Activated T-helper 1 cell treated with anti-CD3 and anti-CD28 coated beads, Interleukin-12 subunit alpha, Interleukin-12 subunit beta, Interleukin-2, Interleukin-4 antibody, amounts not matched to agents 30 ng/mL and 10 ng/mL and 1 ng/mL, durations not matched to agents 14 hours and 24 hours and 36 hours (primary cell): ENCODE results near the gene OR2AP1. TPM values are rescaled to one million over a fixed set of nuclear protein-coding genes. Genes with fewer than 3 reads are reported as not detected.
"Not testable (repeated sequence)": the region's sequence is repeated elsewhere in the genome, so short reads cannot be mapped to it uniquely, and the experiment has no call there.

Experiments used
- DNase-seq: peaks from one replicate; pipeline ENCODE4 v3.0.0; 2021; ENCODE audit warnings: low spot score
- H3K27ac Mint-ChIP-seq: one replicate; pipeline ENCODE4 v1.8.0; 2021; ENCODE audit warnings: mild to moderate bottlenecking, mixed read lengths
- H3K27me3 Mint-ChIP-seq: one replicate; pipeline ENCODE4 v1.8.0; 2022; ENCODE audit warnings: mild to moderate bottlenecking, moderate library complexity, mixed read lengths; ENCODE audit not compliant: insufficient read depth
- H3K36me3 Mint-ChIP-seq: one replicate; pipeline ENCODE4 v1.8.0; 2021; ENCODE audit warnings: low read depth, mixed read lengths
- H3K4me1 Mint-ChIP-seq: one replicate; pipeline ENCODE4 v1.8.0; 2021; ENCODE audit warnings: low read depth, mixed read lengths
- H3K4me3 Mint-ChIP-seq: one replicate; pipeline ENCODE4 v1.8.0; 2021; ENCODE audit warnings: mild to moderate bottlenecking, moderate library complexity, mixed read lengths
- H3K9me3 Mint-ChIP-seq: one replicate; pipeline ENCODE4 v1.8.0; 2021; ENCODE audit warnings: mixed read lengths
- intact Hi-C: fragments of 100-400 bp; cut with micrococcal nuclease; formaldehyde crosslinking; loops from one replicate; pipeline ENCODE4 v1.15.1; 2024
- total RNA-seq: library from RNA; stranded (reverse); gene quantifications from 2 replicates; pipeline ENCODE4 v1.2.3, GENCODE V29; 2022

OR2AP1 gene
- not detected in 2 replicates for total RNA-seq

GRCh38 chr12:55572168-55572567 lies at the start of gene OR2AP1:
Gene OR2AP1 (plus strand): TSS chr12:55572468. CDS start chr12:55574415, 1,947 bp downstream.
- H3K27me3 Mint-ChIP-seq: no peaks in the 10 kb centered on the region
- H3K36me3 Mint-ChIP-seq: no peaks in the 10 kb centered on the region
- no peak within 1 kb of the TSS for H3K27ac Mint-ChIP-seq
- no peaks in the 10 kb centered on the region for H3K4me1 Mint-ChIP-seq
- no peak within 1 kb of the TSS for H3K4me3 Mint-ChIP-seq
- intact Hi-C loops: no loop called here
- peaks cover 32% of the 10 kb centered on the region for H3K9me3 Mint-ChIP-seq
- DNase-seq: no peak

DNA sequence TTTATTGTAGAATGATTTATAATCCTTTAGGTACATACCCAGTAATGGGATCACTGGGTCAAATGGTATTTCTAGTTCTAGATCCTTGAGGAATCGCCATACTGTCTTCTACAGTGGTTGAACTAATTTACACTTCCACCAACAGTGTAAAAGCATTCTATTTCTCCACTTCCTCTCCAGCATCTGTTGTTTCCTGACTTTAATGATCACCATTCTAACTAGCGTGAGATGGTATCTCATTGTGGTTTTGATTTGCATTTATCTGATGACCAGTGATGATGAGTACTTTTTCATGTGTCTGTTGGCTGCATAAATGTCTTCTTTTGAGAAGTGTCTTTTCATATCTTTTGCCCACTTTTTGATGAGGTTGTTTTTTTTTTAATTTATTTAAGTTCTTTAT lies 24.0 kb upstream of the OR2AP1 start:
- H3K4me1 Mint-ChIP-seq, H3K27ac Mint-ChIP-seq, H3K4me3 Mint-ChIP-seq, DNase-seq, H3K27me3 Mint-ChIP-seq, intact Hi-C loops, H3K36me3 Mint-ChIP-seq, H3K9me3 Mint-ChIP-seq: not testable (repeated sequence)

DNA sequence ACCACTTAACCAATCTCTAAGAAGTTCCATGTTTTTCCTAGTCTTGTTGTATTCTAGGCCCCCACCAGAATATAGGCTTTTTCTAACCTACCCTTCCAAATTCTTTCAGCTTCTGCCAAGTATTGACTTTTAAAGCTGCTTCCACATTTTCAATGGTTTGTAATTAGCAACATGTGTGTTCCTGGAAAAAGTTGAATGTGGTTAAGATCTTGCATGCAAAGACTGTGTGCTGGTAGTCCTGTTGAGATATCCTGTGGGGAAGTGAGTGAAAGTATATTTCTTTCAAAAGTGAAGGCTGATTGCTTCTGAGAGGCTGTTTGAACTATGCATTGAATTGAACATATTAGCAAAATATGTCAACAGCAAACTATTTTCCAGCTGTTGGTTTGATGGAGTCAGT lies 23.5 kb upstream of the OR2AP1 start:
- H3K36me3 Mint-ChIP-seq: no peaks in the 10 kb centered on the region
- H3K4me3 Mint-ChIP-seq: no peak overlapping the region
- no peaks in the 10 kb centered on the region for H3K9me3 Mint-ChIP-seq
- intact Hi-C loops: no loop called here
- no peak for DNase-seq
- no peak overlapping the region for H3K27ac Mint-ChIP-seq
- H3K4me1 Mint-ChIP-seq: no peaks in the 10 kb centered on the region
- no peaks in the 10 kb centered on the region for H3K27me3 Mint-ChIP-seq

DNA sequence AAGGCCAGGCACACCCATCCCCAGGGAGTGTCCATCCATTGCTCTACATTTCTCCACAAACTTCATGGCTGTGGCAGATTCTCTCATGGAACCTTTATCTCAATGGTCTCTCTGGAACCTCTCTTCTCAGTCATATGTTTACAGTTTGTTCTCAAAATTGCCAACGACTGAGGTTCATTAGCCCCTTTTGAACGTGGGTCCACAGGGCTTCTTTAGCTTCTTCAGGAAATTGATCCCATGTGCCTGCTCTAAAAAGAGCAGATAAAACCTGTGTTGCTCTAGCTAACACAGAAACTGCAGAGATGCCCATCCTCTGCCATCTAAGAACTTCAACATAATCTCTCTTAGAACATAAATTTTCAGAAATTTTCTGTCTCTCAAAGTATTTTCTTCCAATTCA lies 23.0 kb upstream of the OR2AP1 start, which contains the start of gene OR6C4:
TSS of gene OR6C4 (plus strand) at position 301 of the 400 bp plus-strand sequence. CDS start 1,625 bp downstream, outside the sequence.
- no peaks in the 10 kb centered on the region for H3K4me1 Mint-ChIP-seq
- H3K27me3 Mint-ChIP-seq: no peaks in the 10 kb centered on the region
- intact Hi-C loops: no loop called here
- H3K9me3 Mint-ChIP-seq: no peaks in the 10 kb centered on the region
- DNase-seq: no peak
- H3K27ac Mint-ChIP-seq: no peak within 1 kb of the TSS
- H3K4me3 Mint-ChIP-seq: no peak within 1 kb of the TSS
- no peaks in the 10 kb centered on the region for H3K36me3 Mint-ChIP-seq

GRCh38 chr12:55554296-55554695 lies 18.0 kb upstream of the OR2AP1 start:
- Mint-ChIP-seq H3K4me3 (no peak overlapping the region), H3K27me3 (no peaks in the 10 kb centered on the region), H3K36me3 (no peaks in the 10 kb centered on the region), H3K4me1 (no peaks in the 10 kb centered on the region), H3K9me3 (peaks cover 13% of the 10 kb centered on the region), H3K27ac (no peak overlapping the region)
- no peak for DNase-seq
- intact Hi-C loops: no loop called here

GRCh38 chr12:55570060-55570459 lies 2.2 kb upstream of the OR2AP1 start:
- H3K27ac Mint-ChIP-seq, H3K4me3 Mint-ChIP-seq, H3K4me1 Mint-ChIP-seq, intact Hi-C loops, H3K27me3 Mint-ChIP-seq, H3K36me3 Mint-ChIP-seq, DNase-seq: not testable (repeated sequence)
- peaks cover 32% of the 10 kb centered on the region for H3K9me3 Mint-ChIP-seq

DNA sequence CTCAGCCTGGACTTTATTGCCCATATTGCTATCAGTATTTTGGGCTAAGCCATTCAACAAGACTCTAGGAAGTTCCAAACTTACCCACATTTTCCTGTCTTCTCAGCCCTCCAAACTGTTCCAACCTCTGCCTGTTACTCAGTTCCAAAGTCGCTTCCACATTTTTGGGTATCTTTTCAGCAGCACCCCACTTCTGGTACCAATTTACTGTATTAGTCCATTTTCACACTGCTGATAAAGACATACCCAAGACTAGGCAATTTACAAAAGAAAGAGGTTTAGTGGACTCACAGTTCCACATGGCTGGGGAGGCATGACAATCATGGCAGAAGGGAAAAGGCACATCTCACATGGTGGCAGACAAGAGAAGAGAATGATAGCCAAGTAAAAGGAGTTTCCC lies 1.6 kb upstream of the OR2AP1 start:
- H3K27ac Mint-ChIP-seq, DNase-seq, H3K4me1 Mint-ChIP-seq, intact Hi-C loops, H3K27me3 Mint-ChIP-seq, H3K36me3 Mint-ChIP-seq, H3K4me3 Mint-ChIP-seq: not testable (repeated sequence)
- peaks cover 32% of the 10 kb centered on the region for H3K9me3 Mint-ChIP-seq

DNA sequence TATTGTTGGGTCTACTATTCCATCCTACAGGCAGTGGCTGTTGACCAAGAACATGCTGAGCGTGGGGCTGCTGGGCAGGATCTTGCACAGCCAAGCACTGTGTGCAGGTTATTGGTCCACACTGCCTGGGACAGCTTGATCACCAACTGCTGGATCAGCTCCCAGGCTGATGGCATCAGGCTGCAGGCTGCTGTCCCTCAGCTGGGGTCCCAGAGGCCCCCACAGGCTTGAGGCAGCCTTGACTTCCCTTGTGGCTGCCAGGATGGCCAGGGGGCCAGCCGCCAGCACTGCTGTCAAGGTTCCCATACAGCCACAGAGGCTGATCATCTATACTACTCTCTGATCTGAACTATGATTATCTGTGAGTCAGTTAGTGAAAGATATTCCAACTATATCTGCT lies 9.8 kb downstream of the OR2AP1 start:
- intact Hi-C loops: no loop called here
- no peak overlapping the region for H3K4me3 Mint-ChIP-seq

GRCh38 chr12:55585817-55586216 lies 13.5 kb downstream of the OR2AP1 start:
- H3K9me3 Mint-ChIP-seq: no peaks in the 10 kb centered on the region
- H3K4me3 Mint-ChIP-seq: no peak overlapping the region
- no peaks in the 10 kb centered on the region for H3K36me3 Mint-ChIP-seq
- H3K4me1 Mint-ChIP-seq: no peaks in the 10 kb centered on the region
- intact Hi-C loops: no loop called here
- H3K27ac Mint-ChIP-seq: no peak overlapping the region
- peaks cover 6% of the 10 kb centered on the region for H3K27me3 Mint-ChIP-seq
- no peak for DNase-seq

More for the DNA sequence above, 9.8 kb downstream of the OR2AP1 start:
- H3K36me3 Mint-ChIP-seq: no peaks in the 10 kb centered on the region
- peaks cover 4% of the 10 kb centered on the region for H3K9me3 Mint-ChIP-seq
- no peaks in the 10 kb centered on the region for H3K4me1 Mint-ChIP-seq
- DNase-seq: no peak
- H3K27ac Mint-ChIP-seq: no peak overlapping the region
- H3K27me3 Mint-ChIP-seq: peaks cover 3% of the 10 kb centered on the region

GRCh38 chr12:55590152-55590551 lies 17.9 kb downstream of the OR2AP1 start:
- DNase-seq, H3K4me3 Mint-ChIP-seq, intact Hi-C loops, H3K4me1 Mint-ChIP-seq, H3K27ac Mint-ChIP-seq, H3K9me3 Mint-ChIP-seq, H3K36me3 Mint-ChIP-seq, H3K27me3 Mint-ChIP-seq: not testable (repeated sequence)

GRCh38 chr12:55607821-55608594 lies 35.7 kb downstream of the OR2AP1 start:
- no peaks in the 10 kb centered on the region for H3K36me3 Mint-ChIP-seq
- H3K9me3 Mint-ChIP-seq: no peaks in the 10 kb centered on the region
- H3K4me1 Mint-ChIP-seq: no peaks in the 10 kb centered on the region
- peaks cover 21% of the 10 kb centered on the region for H3K27me3 Mint-ChIP-seq
- H3K27ac Mint-ChIP-seq: no peak overlapping the region
- no peak overlapping the region for H3K4me3 Mint-ChIP-seq
- intact Hi-C loops: no loop called here
- DNase-seq: no peak

GRCh38 chr12:55610598-55610997 lies 38.3 kb downstream of the OR2AP1 start:
- no peak overlapping the region for H3K4me3 Mint-ChIP-seq
- H3K4me1 Mint-ChIP-seq: no peaks in the 10 kb centered on the region
- peaks cover 9% of the 10 kb centered on the region for H3K9me3 Mint-ChIP-seq
- H3K36me3 Mint-ChIP-seq: no peaks in the 10 kb centered on the region
- no peak overlapping the region for H3K27ac Mint-ChIP-seq
- intact Hi-C loops: no loop called here
- H3K27me3 Mint-ChIP-seq: peaks cover 18% of the 10 kb centered on the region
- DNase-seq: no peak

DNA sequence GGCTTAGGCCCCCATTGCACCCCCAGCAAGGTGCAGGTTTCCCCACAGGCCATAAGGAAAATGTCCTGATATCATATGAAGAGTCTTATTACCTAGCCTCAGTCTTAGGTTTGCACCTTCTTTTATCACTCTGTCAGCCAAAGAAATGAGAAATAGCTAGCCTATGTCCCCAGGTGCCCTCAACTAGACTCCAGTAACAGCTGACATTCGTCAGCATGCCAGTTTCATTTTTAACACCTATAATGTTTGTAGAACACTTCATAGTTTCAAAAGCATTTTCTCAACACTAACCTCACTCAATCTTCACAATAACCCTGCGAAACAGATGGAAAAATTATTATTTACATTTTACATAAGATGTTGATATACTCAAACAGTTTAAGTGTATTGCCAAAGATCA lies 40.4 kb downstream of the OR2AP1 start:
- intact Hi-C loops: no loop called here
- Mint-ChIP-seq H3K27ac (no peak overlapping the region), H3K27me3 (peaks cover 17% of the 10 kb centered on the region), H3K9me3 (peaks cover 19% of the 10 kb centered on the region), H3K4me1 (no peaks in the 10 kb centered on the region), H3K36me3 (no peaks in the 10 kb centered on the region), H3K4me3 (no peak overlapping the region)
- DNase-seq: no peak

- intact Hi-C loops: no loop called here
- Mint-ChIP-seq H3K4me1 (no peaks in the 10 kb centered on the region), H3K4me3 (no peak overlapping the region)
Observed at GRCh38 chr12:55614764-55615163, 42.5 kb downstream of the OR2AP1 start.

More at GRCh38 chr12:55614764-55615163, 42.5 kb downstream of the OR2AP1 start:
- peaks cover 12% of the 10 kb centered on the region for H3K27me3 Mint-ChIP-seq
- H3K27ac Mint-ChIP-seq: no peak overlapping the region
- H3K36me3 Mint-ChIP-seq: no peaks in the 10 kb centered on the region
- H3K9me3 Mint-ChIP-seq: peaks cover 19% of the 10 kb centered on the region
- no peak for DNase-seq
